RPMI7951 (cell line): Measurements from ENCODE around the gene CWF19L1. TPM values are rescaled to one million over a fixed set of nuclear protein-coding genes. Genes with fewer than 3 reads are reported as not detected.
A peak's percentile ranks its signal among the peaks of the same experiment; 100 is the strongest.

Source experiments
- DNase-seq: peaks from one replicate; pipeline ENCODE4 v3.0.0-alpha.2; 2012; ENCODE audit warnings: low read depth
- total RNA-seq: library from RNA; depleted of rRNA; stranded (reverse); fragments of >200 nt; shearing (Covaris generic); gene quantifications from 2 replicates; pipeline ENCODE4 v1.2.3, GENCODE V29; 2014

Gene CWF19L1
- total RNA-seq, 1 experiment from 2014 or later: 31.2 TPM

GRCh38 chr10:100253041-100253440 lies 14.4 kb downstream of the CWF19L1 start:
- no peak for DNase-seq

GRCh38 chr10:100248820-100249219 lies 18.6 kb downstream of the CWF19L1 start:
- no peak for DNase-seq

DNA sequence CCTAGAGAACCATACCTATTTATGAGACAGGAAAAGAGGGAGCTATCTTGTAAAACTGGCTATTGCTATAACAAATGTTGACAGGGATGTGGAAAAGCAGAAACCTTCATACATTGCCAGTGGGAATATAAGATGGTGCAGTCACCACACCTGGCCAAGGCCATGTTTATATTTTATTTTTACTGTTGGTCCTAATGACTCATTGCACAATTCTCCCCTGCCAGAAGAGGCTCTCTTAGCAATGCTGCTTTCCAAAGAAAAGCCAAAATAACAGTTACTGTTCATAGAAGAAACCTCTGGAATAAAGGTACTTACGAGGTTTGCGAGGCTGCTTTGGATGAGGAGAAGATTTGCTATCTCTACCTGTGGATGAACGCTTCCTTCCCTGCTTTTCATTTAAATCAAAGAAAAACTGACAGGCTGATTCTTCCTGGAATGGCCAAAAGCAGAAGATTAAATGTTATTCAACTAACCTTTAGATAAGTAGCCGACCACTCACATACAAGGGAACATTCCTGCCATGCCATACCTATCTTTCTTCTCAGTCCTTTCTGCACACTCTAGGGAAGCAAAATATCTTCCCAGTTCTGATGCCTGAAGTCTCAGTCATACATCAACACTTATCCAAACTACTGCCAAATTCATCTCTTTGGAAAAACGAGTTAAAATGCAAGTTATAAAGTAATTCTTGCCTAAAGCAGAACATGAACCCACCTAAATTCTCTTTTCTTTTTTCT lies 21.8 kb downstream of the CWF19L1 start:
- no peak for DNase-seq

- no peak for DNase-seq
These were observed 27.6 kb downstream of the CWF19L1 start for GRCh38 chr10:100239851-100240250.

DNA sequence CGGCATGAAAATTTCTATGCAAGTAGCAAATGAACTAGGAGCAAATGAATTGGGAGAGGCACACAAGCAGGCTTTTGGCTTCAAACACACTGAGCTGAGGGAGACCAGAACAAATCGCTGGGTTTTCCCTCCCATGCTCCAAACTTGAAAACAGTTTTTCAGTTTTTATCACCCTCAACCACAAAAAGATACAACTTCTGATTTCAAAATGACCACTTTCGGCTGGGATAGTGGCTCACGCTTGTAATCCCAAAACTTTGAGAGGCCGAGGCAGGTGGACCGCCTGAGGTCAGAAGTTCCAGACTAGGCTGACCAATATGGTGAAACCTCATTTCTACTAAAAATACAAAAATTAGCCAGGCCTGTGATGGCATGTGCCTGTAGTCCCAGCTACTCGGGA lies 29.0 kb downstream of the CWF19L1 start:
- DNase-seq: no peak

- DNase-seq: no peak
These were observed 35.3 kb downstream of the CWF19L1 start for GRCh38 chr10:100232101-100232500.

GRCh38 chr10:100229819-100230422 lies 37.5 kb downstream of the CWF19L1 start:
- DNase-seq: no peak

DNA sequence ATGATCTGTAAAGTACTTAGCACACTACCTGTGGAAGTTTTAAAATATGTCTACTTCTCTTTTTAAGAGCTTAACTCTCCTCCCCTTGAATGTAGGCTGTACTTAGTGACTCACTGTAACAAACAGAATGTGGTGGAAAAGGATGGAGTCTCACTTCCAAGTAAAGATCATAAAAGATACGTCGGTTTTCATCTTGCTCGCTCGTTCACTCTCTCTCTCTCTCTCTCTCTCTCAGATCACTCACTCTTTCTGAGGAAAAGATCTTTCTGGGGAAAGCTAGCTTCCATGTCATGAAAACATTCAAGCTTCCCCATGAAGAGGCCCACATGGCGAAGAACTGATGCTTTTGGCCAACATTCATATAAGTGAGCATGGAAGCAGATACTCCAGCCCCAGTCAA lies 43.6 kb downstream of the CWF19L1 start:
- no peak for DNase-seq

- no peak for DNase-seq
These were observed 44.9 kb downstream of the CWF19L1 start for GRCh38 chr10:100222529-100222928.

DNA sequence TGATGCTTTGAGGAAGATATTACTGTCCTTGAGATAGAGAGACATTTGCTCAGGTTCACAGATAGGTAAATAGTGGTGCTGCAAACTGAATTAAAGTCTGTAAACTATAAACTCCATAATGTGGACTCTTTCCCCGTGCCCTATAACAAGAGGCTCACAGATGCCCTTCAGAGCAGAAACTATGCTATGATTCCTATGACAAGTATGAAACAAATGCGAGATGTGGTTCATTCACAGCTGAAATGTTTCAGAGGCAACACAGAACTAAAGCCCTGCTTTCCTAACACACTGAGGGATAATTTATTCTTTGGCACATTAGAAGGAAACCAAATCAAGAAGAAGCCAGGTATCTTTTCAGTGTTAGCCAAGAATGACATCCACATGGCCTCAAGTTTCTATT lies 51.4 kb downstream of the CWF19L1 start:
- no peak for DNase-seq

DNA sequence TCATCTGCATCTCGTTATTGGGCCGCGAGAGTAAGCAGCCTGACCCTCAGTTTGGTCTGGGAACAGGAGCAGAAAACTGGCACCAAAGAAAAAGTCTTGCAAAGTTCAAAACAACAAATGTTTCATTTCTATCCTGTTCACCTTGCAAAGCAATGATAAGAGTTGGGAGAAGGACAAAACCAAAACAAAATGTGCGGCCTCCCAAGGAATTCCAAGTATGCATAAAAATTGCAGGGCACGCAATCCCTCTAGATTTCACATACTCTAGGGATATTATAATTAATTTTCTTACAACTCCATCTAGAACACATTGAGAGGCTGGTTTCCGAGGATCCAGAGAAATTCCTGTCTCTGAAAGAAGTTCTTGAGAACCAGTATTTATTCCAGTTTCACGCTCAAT lies 58.1 kb downstream of the CWF19L1 start:
- no peak for DNase-seq

DNA sequence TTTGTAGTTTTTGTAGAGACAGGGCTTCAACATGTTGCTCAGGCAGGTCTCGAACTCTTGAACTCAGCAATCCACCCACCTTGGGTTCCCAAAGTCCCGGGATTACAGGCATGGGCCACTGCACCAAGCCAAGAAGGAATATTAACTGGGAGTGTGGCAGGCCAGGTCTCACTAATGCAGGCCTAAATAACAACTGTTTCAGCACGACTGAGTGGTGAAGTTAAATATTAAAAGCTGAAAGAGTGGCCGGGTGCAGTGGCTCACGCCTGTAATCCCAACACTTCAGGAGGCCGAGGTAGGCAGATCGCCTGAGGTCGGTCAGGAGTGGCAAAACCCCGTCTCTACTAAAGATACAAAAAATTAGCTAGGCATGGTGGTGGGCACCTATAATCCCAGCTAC lies 59.2 kb downstream of the CWF19L1 start:
- DNase-seq: no peak

DNA sequence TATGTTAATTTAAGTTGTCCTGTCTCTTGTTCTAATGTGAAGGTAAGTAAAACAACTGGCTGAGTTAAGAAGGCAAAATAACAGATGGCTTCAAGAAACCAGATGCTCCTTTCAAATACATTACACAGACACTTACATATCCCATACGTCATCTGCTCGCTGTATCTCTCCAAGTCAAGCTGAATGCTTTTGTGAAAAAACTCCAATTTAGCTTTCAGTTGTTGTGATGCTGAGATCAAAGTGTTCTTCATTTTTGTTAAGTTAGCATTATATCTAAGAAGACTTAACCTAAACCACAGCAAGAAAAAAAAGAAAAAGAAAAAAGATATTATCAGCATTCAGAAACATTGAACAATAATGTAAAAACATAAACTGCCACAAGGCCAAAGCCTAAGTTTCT lies 63.1 kb downstream of the CWF19L1 start:
- no peak for DNase-seq

GRCh38 chr10:100201549-100201948 lies 65.9 kb downstream of the CWF19L1 start:
- no peak for DNase-seq

DNA sequence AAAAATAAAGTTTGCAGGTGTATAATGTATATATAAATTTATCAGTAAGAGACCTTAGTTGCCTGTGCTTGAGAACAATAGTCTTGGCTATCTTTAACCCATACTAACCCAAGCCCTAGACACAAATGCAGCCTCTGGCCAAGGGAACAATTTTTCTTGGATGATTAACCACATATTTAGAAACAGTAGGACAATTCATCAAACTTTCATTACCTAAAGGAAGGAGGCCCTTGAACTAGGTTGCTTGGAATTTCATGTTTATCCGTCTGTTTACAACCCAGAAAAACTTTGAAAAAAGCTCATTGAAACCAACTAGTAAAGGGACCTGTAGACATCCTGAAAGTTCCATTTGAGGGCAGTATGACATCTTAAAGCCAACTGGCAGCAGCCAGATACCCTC lies 72.7 kb downstream of the CWF19L1 start:
- DNase-seq: no peak

DNA sequence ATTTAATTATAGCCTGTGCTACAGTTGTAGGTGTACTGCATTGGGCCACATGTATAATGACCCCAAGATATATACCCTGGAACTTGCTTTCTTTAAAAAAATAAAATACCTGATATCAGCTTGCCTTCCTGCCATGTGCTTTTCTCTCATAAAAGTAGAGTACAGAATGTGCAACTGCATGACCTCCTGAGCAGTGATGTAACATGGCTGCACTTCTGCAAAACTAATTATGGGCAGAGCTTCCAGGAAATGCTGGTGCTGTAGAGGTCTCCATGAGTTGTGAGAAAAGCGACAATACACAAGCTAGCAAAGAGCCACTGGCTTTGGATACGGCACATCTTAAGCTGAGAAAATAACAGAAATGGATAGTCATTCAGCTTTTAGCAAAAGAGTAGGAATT lies 75.1 kb downstream of the CWF19L1 start:
- DNase-seq: no peak

DNA sequence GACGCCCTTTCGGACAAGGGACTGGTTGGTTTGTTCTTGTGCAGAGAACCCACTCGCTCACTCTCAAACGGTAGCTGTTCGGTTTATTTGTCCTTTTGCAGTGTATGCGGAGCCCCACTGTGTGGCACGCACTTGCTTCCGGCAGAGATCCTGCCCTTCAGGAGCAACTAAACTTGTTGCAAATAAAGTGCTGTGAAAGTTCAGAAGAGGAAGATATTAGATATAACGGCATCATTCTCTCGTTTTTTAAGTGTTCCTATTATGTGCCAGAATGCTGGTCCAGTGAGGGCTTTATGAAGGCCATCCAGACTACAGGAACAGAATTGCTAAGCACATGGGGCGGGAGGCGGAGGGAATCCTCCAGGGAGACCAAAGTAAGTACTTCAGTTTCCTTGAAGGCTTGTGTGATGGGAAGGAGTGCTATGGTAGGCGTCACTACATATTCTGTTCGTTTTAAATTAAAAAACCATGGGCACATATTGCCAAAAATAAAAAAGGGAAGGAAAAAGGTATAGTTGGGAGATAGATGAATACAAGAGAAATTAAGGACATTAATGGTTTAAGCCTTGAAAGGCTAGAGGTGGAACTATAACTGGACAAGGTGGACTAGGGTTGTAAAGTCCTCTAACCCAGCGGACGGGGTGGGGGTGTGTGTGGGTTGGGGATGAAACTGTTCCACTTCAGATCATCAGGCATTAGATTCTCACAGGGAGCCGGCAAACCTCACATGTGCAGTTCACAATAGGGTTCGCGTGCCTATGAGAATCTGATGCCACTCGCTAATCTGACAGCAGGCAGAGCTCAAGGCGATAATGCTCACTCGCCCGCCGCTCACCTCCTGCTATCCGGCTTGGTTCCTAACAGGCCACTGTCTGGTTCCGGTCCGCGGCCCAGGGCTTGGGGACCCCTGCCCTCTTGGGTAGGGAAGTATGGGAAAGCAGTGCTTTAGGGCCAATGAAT lies 80.9 kb downstream of the CWF19L1 start:
- peak; percentile 41 for DNase-seq

DNA sequence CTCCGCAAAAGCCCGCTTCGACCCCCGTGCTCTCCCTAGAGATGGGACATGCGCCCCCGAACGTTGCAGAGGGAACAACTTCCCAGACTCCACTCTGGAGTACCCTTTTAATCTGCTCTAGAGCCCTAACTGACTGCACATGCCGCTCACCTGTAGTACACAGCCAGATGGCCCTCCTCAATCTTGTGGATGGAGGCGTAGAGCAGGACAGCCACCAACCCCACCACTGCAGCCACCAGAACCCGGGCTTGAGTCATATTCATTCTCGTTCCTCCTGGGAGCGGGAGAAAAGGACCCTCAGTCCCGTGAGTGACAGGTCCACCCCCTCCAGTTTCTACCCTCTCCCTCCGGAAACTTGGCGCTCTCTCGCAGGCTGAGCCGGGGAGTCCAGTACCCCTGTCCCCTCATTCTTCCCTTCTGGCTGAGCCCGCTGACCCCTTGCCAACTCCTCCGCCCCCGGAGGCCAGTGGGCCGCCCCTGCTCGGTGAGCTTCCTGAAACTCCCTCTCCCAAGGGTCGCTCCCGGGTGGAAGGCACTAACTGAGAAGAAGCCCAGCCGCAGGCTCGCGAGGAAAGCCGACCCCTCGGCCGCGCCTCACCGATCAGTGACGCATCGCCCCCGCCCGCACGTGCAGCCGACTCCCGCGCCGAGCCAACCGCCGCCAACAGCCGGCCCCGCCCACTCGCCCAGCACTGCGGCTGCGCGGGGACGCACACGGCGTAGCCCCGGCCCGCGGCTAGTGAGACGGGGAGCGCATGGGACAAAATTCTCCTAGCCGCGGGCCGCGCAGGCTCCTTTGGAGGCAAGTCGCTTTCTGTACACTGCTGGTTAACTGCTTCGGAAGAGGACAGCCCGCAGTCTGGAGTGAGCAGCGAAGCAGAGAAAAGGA lies 81.8 kb downstream of the CWF19L1 start, which contains the start of gene ERLIN1:
TSS of gene ERLIN1 (minus strand) at position 666 of the 889 bp plus-strand sequence. CDS start at position 263, 403 bp downstream.
- peak; percentile 88 for DNase-seq

DNA sequence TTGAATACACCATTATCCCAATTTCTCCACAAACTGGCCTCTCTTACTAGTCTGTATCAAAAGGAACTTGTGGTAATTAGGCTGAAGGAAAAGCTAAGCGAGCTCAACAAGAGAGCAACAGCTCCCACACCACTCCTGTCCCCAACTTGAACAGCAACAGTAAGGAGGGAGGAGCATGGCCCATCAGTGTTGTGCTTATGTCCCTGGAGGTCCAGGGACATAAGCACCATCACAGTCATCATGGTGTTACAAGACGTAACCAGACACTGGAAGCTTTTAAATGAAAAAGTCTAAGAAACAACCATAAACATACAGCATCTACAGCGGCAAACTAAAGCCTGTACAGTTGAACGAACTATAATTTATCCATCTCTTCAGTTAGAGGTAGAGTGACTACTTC lies 82.6 kb downstream of the CWF19L1 start:
- peak; percentile 37 for DNase-seq

GRCh38 chr10:100184426-100184825 lies 83.0 kb downstream of the CWF19L1 start:
- DNase-seq: no peak

GRCh38 chr10:100183481-100183880 lies 84.0 kb downstream of the CWF19L1 start:
- DNase-seq: no peak
